ENCODE results near the gene BTF3L4. TPM values are rescaled to one million over a fixed set of nuclear protein-coding genes. Genes with fewer than 3 reads are reported as not detected.

BTF3L4 gene
- polyA plus RNA-seq, 2 of the 4 experiments (the other 2 are of a cell fraction), result 47.4 to 63.8 TPM

GRCh38 chr1:52098139-52098871, 42.2 kb downstream of the BTF3L4 start:
- no peak for FAIRE-seq
- no peaks in the 10 kb centered on the region for H3K9me3 ChIP-seq
- no peak overlapping the region for H3K4me2 ChIP-seq
- TF ChIP-seq FOSL2 (IDR thresholded peaks at IDR 0.05), result no peak
- no peak for TF ChIP-seq FOSL2 (CRISPR knock-in tag; IDR thresholded peaks at IDR 0.05)
- TF ChIP-seq MAZ (IDR thresholded peaks at IDR 0.05; ENCODE audit: borderline replicate concordance, low read depth, low read length), result no peak
- TF ChIP-seq HOXA7 (CRISPR knock-in tag; IDR thresholded peaks at IDR 0.05), result no peak
- no peak for TF ChIP-seq CHD4 (IDR thresholded peaks at IDR 0.05; ENCODE audit: borderline replicate concordance)
- TF ChIP-seq JUN (IDR thresholded peaks at IDR 0.05), result no peak
- TF ChIP-seq EHMT2 (IDR thresholded peaks at IDR 0.05; ENCODE audit: low read depth), result no peak
- no peak for TF ChIP-seq HEYL (CRISPR knock-in tag; IDR thresholded peaks at IDR 0.05)
- TF ChIP-seq ELK1 (IDR thresholded peaks at IDR 0.05; ENCODE audit: low read depth, low read length), result no peak
- no peak for DNase-seq (ENCODE audit: low read depth in 1 of 2, low spot score in 1 of 2)
- no peaks in the 10 kb centered on the region for H3K4me1 ChIP-seq
- ChIA-PET CTCF (no interaction called here), POLR2A (no interaction called here)
- no peak overlapping the region for H3K27ac ChIP-seq
- 81% methylated on average over 8 of the region's 8 CpGs for WGBS (ENCODE audit: missing lambda C conversion rate)
- ATAC-seq, result no peak
- H3K4me3 ChIP-seq, result no peak overlapping the region

GRCh38 chr1:52102336-52103013, 46.4 kb downstream of the BTF3L4 start:
- Histone ChIP-seq H3K27ac (no peak overlapping the region), H3K9me3 (no peaks in the 10 kb centered on the region), H3K4me3 (no peak overlapping the region), H3K4me2 (no peak overlapping the region), H3K4me1 (no peaks in the 10 kb centered on the region)
- TF ChIP-seq TFCP2L1 (CRISPR knock-in tag; IDR thresholded peaks at IDR 0.05) (no peak), REST (IDR thresholded peaks at IDR 0.05) (no peak), MAZ (IDR thresholded peaks at IDR 0.05; ENCODE audit: borderline replicate concordance, low read depth, low read length) (no peak), CBX8 (IDR thresholded peaks at IDR 0.05) (no peak), PBX3 (IDR thresholded peaks at IDR 0.05) (no peak), FOXS1 (CRISPR knock-in tag; IDR thresholded peaks at IDR 0.05) (no peak), HEYL (CRISPR knock-in tag; IDR thresholded peaks at IDR 0.05) (no peak)
- 70% methylated on average over 1 of the region's 1 CpG for WGBS (ENCODE audit: missing lambda C conversion rate)
- ATAC-seq (no peak), DNase-seq (ENCODE audit: low read depth in 1 of 2, low spot score in 1 of 2) (no peak), FAIRE-seq (no peak)
- POLR2A ChIA-PET, result no interaction called here
- CTCF ChIA-PET, result no interaction called here

DNA sequence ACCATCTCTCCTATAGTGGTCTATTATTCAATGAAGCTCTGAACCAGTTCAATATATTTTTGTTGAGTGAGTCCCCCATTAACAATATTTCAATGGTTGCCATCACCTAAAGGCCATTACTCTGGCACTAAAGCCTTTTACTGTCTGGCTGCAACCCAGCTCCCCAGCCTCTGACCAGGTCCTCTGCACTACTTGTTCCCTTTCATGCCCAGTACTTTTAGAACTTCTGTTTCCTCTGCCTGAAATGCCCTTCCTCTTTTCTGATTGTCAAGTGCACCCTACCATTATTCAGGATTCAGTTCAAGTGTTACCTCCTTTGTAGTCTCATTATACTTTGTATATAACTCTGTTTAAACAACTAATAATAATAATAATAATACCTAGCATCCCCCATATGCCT, 55.4 kb downstream of the BTF3L4 start:
- ChIA-PET CTCF (interaction anchor here (2.8 kb wide), 1 partner anchor 15 kb away, joined by 10 read pairs; no protein-coding TSS in a partner anchor), POLR2A (no interaction called here)
- H3K4me2 ChIP-seq, result no peak overlapping the region
- FAIRE-seq (no peak), ATAC-seq (no peak), DNase-seq (ENCODE audit: low read depth in 1 of 2, low spot score in 1 of 2) (no peak)
- no peak overlapping the region for H3K4me3 ChIP-seq
- H3K27ac ChIP-seq, result no peak overlapping the region
- no peaks in the 10 kb centered on the region for H3K4me1 ChIP-seq
- no peaks in the 10 kb centered on the region for H3K9me3 ChIP-seq
- TF ChIP-seq RCOR1 (IDR thresholded peaks at IDR 0.05; ENCODE audit: low read depth, low read length) (no peak), CHD4 (IDR thresholded peaks at IDR 0.05; ENCODE audit: borderline replicate concordance) (no peak), EP300 (IDR thresholded peaks at IDR 0.05) (no peak), CBX2 (IDR thresholded peaks at IDR 0.05; ENCODE audit: borderline replicate concordance, low read depth) (no peak), HOXA7 (CRISPR knock-in tag; IDR thresholded peaks at IDR 0.05) (no peak), NR3C1 (IDR thresholded peaks at IDR 0.05) (no peak), EHMT2 (IDR thresholded peaks at IDR 0.05; ENCODE audit: low read depth) (no peak), HEYL (CRISPR knock-in tag; IDR thresholded peaks at IDR 0.05) (no peak), CBX8 (IDR thresholded peaks at IDR 0.05) (no peak), REST (IDR thresholded peaks at IDR 0.05) (no peak), JUNB (IDR thresholded peaks at IDR 0.05) (no peak), MAZ (IDR thresholded peaks at IDR 0.05; ENCODE audit: borderline replicate concordance, low read depth, low read length) (no peak), KDM1A (IDR thresholded peaks at IDR 0.05; ENCODE audit: low read depth) (no peak)
- TF ChIP-seq, protein P1, sequence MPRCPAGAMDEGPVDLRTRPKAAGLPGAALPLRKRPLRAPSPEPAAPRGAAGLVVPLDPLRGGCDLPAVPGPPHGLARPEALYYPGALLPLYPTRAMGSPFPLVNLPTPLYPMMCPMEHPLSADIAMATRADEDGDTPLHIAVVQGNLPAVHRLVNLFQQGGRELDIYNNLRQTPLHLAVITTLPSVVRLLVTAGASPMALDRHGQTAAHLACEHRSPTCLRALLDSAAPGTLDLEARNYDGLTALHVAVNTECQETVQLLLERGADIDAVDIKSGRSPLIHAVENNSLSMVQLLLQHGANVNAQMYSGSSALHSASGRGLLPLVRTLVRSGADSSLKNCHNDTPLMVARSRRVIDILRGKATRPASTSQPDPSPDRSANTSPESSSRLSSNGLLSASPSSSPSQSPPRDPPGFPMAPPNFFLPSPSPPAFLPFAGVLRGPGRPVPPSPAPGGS (IDR thresholded peaks at IDR 0.05), result no peak
